ENCODE data around the gene PRM3.
"Not testable (repeated sequence)": the region's sequence is repeated elsewhere in the genome, so short reads cannot be mapped to it uniquely, and the experiment has no call there.

PRM3 gene

DNA sequence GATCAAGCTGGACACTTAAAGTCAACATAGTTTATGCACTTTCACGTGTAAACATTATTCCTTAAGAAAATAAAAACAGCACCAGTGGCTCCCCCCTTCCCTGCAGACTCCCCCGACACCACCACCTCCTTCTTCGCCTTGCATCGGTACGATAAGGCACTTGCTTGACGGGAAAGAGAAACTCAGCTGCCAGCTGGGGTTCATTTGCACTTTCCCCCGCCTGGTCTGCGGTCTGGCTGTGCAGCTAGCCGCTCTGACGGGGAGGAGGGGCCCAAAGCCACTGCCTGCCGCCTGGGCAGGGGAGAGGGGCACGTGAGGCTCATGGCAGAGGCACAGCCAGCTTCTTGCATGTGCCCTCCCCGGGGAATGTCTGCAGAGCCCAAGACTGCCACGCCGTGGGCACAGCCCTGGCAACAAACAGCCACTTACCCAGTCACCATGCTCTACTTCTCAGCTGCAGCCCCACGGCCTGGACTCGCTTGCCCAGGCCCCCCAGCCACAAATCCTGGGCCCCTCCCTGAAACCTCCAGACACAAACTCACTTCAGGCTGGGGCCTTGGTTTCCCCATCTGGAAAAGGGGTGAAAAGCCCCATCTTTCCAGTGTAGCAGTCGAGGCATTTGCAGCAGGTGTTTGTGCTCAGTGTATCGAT, 24.2 kb upstream of the PRM3 start:
- Mint-ChIP-seq H3K4me1 (ENCODE audit: low read depth) (peaks cover 39% of the 10 kb centered on the region), H3K27ac (peak overlapping the region; percentile 74), H3K36me3 (no peaks in the 10 kb centered on the region), H3K4me3 (peak overlapping the region; percentile 72), H3K27me3 (no peaks in the 10 kb centered on the region), H3K9me3 (ENCODE audit: low read depth) (no peaks in the 10 kb centered on the region)

DNA sequence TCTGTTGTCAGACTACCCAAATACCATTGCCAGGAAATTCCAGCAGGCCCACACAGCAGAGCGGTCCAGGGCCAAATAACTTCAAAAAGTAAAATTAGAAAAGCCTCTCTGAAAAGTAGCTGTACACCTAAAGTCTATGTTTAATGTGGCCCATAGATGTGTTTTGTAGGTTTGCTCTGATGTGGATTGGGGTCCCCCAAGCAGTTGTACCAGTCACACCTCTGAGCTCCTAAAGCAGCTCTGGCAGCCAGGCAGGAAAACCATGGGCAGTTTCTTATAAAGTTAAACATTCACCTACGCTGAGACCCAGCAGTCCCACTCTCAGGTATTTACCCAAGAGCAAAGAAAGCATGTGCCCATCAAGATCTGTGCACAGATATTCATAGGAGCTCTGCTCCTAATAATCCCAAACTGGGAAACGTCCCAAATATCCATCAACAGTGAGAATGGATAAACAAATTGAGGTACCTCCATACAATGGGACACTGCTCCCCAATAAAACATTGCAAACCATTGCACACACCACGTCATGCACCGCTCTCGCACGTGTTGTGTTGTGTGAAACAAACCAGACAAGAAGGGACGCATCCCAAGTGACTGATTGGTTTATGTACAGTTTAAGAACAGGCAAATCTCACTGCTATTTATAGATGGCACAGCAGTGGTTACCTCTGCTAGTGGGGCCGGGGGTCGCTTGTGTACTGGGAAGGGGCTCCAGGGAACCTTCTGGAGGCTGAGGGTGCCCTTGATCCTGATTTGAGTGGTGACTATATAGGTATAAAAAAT, 23.5 kb upstream of the PRM3 start:
- Mint-ChIP-seq H3K4me1 (ENCODE audit: low read depth) (peaks cover 39% of the 10 kb centered on the region), H3K4me3 (peak overlapping the region; percentile 72)

DNA sequence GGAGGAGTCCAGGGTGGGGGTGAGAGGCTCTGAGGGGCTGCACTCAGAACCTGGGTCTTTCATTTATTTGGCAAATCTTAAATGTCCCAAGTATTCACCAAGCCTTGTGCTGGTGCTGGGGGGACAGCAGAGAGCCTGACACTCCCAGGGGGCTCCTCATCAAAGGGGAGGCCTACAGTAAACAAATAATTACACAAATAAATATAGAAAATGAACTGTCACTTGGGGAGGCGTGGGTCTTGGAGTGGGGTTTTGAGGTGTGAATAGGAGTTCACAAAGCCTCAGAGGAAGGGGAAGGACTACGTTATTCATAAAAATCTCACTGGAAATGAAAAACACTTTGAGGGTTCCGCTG, 22.9 kb upstream of the PRM3 start:
- Mint-ChIP-seq H3K27ac (peak overlapping the region; percentile 74), H3K4me3 (no peak overlapping the region), H3K27me3 (no peaks in the 10 kb centered on the region), H3K4me1 (ENCODE audit: low read depth) (peaks cover 39% of the 10 kb centered on the region), H3K9me3 (ENCODE audit: low read depth) (no peaks in the 10 kb centered on the region), H3K36me3 (no peaks in the 10 kb centered on the region)

More for the DNA sequence above, 23.5 kb upstream of the PRM3 start:
- peak overlapping the region; percentile 74 for H3K27ac Mint-ChIP-seq
- H3K9me3 Mint-ChIP-seq (ENCODE audit: low read depth), result no peaks in the 10 kb centered on the region
- H3K27me3 Mint-ChIP-seq, result no peaks in the 10 kb centered on the region
- H3K36me3 Mint-ChIP-seq, result no peaks in the 10 kb centered on the region

DNA sequence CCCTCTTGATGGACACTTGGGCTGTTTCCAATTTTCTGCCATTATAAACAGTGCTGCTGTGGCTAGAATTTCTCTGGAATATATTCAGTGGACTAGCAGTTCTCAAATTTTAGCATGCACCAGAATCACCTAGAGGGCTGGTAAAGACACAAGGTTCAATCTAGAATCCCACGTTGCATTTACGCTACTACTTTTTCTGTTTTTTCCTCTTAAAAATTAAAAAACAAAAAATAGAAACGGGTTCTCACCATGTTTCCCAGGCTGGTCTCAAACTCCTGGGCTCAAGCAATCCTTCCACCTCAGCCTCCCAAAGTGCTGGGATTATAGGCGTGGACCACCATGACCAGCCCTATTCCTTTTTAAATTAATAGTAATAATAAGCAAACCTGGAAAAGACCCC, 22.2 kb upstream of the PRM3 start:
- Mint-ChIP-seq H3K27ac (no peak overlapping the region), H3K4me3 (no peak overlapping the region)

DNA sequence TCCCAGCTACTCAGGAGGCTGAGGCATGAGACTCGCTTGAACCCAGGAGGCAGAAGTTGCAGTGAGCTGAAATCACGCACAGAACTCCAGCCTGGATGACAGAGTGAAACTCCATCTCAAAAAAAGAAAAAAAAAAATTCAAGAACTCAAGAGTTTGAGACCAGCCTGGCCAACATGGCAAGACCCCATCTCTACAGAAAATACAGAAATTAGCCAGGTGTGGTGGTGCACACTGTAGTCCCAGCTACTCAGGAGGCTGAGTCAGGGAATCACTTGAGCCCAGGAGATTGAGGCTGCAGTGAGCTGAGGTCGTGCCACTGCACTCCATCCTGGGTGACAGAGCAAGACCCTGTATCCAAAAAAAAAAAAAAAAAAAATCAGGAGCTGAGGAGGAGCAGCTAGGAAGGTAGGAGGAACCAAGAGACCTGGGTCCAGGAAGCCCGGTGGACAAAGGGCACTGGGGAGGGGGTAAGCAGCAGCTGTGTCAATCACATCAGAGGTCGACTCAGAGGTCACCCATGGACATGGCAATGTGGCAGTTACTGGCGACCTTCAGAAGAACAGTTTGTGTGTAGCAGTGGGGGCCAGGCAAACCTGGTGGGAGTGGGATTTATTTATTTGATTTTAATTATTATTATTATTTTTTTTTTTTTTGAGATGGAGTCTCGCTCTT, 18.8 kb upstream of the PRM3 start:
- H3K9me3 Mint-ChIP-seq (ENCODE audit: low read depth), result no peaks in the 10 kb centered on the region
- H3K27me3 Mint-ChIP-seq, result no peaks in the 10 kb centered on the region
- H3K36me3 Mint-ChIP-seq, result peaks cover 2% of the 10 kb centered on the region
- H3K4me1 Mint-ChIP-seq (ENCODE audit: low read depth), result peaks cover 26% of the 10 kb centered on the region
- no peak overlapping the region for H3K27ac Mint-ChIP-seq
- H3K4me3 Mint-ChIP-seq, result no peak overlapping the region

More for the DNA sequence above, 22.2 kb upstream of the PRM3 start:
- Mint-ChIP-seq H3K36me3 (no peaks in the 10 kb centered on the region), H3K27me3 (no peaks in the 10 kb centered on the region), H3K9me3 (ENCODE audit: low read depth) (no peaks in the 10 kb centered on the region), H3K4me1 (ENCODE audit: low read depth) (peaks cover 39% of the 10 kb centered on the region)

DNA sequence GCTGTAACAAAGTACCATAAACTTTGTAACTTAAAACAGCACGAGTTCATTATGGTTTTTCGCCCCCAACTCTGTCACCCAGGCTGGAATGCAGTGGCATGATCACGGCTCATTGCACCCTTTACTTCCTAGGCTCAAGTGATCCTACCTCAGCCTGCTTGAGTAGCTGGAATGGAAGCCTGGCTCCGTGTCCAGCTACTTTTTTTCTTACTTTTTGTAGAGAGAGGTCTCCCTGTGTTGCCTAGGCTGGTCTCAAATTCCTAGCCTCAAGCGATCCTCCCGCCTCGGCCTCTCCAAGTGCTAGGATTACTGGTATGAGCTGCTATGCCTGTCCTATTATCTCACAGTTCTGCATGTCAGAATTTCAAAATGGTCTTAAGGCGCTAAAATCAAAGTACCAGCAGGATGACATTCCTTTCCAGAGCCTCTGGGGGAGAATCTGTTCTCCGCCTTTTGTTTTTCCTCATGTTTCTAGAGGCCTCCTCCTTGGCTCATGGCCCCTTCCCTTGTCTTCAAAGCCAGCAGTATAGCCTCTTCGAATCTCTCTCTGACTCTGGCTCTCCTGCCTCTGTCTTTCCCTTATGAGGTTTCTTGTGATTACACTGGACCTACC, 17.8 kb upstream of the PRM3 start:
- H3K9me3 Mint-ChIP-seq (ENCODE audit: low read depth), result no peaks in the 10 kb centered on the region

DNA sequence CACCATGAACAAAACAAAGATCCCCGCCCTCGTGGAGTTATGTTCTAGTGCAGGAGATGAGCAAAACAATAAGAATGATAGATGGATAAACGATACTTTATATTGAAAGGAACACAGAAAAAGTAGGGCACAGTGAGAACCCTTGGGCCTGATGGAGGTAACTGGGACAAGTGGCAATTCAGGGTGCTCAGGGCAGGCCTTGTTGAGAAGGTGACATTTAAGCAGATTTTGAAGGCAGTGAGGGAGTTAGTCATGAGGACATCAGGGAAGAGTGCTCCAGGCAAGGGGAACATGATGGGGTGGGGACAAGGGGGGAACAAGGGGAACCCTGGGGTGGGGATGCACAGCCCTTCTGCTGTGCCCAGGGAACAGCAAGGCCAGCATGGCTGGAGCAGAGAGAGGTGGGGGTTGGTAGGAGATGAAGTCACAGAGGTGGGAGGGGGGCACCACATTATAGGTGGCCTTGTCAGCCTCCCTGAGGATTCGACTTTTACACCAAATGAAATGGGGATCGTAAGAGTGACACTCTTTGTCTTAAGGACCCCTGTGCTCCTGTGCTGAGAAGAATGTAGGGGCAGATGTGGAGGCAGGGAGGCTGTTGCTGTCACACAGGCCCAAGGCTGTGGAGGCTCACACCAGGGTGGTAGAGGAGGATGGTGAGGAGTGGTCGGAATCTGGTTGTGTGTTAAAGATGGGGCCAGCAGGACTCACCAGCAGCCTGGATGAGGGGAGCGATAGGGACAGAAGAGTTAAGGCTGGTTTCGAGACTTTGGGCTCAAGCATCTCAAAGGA, 16.9 kb upstream of the PRM3 start:
- no peak overlapping the region for H3K27ac Mint-ChIP-seq
- H3K9me3 Mint-ChIP-seq (ENCODE audit: low read depth), result no peaks in the 10 kb centered on the region
- no peak overlapping the region for H3K4me3 Mint-ChIP-seq
- no peaks in the 10 kb centered on the region for H3K27me3 Mint-ChIP-seq
- H3K36me3 Mint-ChIP-seq, result peaks cover 2% of the 10 kb centered on the region
- peaks cover 27% of the 10 kb centered on the region for H3K4me1 Mint-ChIP-seq (ENCODE audit: low read depth)

More for the DNA sequence above, 17.8 kb upstream of the PRM3 start:
- Mint-ChIP-seq H3K4me3 (no peak overlapping the region), H3K27me3 (no peaks in the 10 kb centered on the region), H3K27ac (no peak overlapping the region), H3K36me3 (peaks cover 2% of the 10 kb centered on the region), H3K4me1 (ENCODE audit: low read depth) (peaks cover 21% of the 10 kb centered on the region)

DNA sequence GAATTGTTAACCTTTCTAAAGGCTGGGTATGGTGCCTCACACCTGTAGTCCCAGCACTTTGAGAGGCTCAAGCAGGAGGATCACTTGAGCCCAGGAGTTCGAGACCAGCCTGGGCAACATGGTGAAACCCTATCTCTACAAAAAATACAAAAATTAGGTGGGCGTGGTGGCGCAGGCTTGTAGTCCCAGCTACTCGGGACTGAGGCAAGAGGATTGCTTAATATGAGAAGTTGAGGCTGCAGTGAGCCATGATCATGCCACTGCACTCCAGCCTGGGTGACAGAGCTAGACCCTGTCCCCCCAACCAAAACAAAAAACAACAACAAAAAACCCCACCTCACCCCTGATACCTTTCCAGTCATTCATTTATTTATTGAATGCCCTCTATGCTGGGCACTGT, 16.3 kb upstream of the PRM3 start:
- not testable (repeated sequence) for H3K36me3 Mint-ChIP-seq; H3K4me3 Mint-ChIP-seq; H3K9me3 Mint-ChIP-seq (ENCODE audit: low read depth); H3K27ac Mint-ChIP-seq; H3K27me3 Mint-ChIP-seq
- peaks cover 23% of the 10 kb centered on the region for H3K4me1 Mint-ChIP-seq (ENCODE audit: low read depth)

DNA sequence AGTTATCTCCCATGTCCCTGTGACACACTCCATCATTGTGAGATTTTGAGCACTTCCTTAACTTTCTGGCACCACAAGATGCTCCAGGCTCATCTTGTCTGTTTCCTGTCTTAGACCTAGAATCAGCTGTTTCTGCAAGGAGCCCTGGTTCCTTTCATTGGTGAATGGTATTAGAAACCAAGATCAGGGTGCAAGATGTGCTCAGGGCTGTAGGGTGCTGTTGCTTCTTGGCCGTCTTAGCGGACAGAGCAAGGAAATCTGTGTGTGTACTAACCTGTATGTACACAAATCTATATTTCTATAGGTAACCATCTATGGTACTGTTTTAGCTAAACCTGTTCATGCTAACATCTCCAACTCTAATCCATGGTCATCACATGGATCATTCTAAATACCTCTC, 15.8 kb upstream of the PRM3 start:
- Mint-ChIP-seq H3K27me3 (no peaks in the 10 kb centered on the region), H3K4me1 (ENCODE audit: low read depth) (peaks cover 22% of the 10 kb centered on the region), H3K9me3 (ENCODE audit: low read depth) (no peaks in the 10 kb centered on the region), H3K4me3 (no peak overlapping the region), H3K27ac (no peak overlapping the region), H3K36me3 (peaks cover 2% of the 10 kb centered on the region)

DNA sequence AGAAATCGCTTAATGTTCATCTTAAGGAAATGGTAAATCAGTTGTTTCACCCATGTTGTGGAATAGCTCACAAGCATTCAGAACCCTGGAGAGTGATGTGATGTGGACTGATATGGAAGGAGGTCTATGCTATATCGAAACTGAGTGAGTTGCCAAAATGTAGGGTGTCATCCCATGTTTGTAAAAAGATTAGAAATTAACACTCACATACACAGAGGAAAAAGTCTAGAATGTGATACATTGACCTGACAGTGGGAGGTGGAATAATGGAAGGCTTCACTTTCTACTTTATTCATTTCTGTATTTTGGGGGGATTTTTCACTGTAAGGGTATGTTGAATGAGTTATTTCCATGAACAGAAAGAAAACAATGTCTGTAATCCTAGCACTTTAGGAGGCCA, 12.4 kb upstream of the PRM3 start:
- Mint-ChIP-seq H3K27me3 (no peaks in the 10 kb centered on the region), H3K4me3 (no peak overlapping the region), H3K27ac (no peak overlapping the region), H3K4me1 (ENCODE audit: low read depth) (peaks cover 15% of the 10 kb centered on the region), H3K36me3 (peaks cover 2% of the 10 kb centered on the region), H3K9me3 (ENCODE audit: low read depth) (no peaks in the 10 kb centered on the region)

DNA sequence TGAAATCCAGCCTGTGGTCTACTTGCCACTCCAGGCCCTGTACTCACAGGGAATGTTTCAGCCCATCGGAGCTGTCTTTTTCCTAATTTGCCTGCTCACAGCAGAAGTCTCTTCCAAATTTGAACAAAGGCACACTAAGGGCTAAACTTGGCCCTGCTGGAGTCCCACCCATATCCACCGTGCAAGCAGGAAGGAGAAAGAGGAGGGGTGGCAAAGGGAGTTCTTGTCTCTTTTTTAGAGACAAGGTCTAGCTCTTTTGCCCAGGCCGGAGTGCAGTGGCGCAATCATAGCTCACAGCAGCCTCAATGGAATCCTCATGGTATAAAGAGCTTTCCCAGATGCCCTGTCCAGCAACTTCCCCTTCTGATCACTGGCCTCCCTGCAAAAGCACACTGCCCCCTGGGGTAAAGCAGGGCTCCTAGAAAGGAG, 10.4 kb upstream of the PRM3 start:
- H3K4me3 Mint-ChIP-seq, result no peak overlapping the region
- H3K27me3 Mint-ChIP-seq, result no peaks in the 10 kb centered on the region
- peaks cover 15% of the 10 kb centered on the region for H3K4me1 Mint-ChIP-seq (ENCODE audit: low read depth)
- H3K36me3 Mint-ChIP-seq, result no peaks in the 10 kb centered on the region
- H3K27ac Mint-ChIP-seq, result no peak overlapping the region
- no peaks in the 10 kb centered on the region for H3K9me3 Mint-ChIP-seq (ENCODE audit: low read depth)

DNA sequence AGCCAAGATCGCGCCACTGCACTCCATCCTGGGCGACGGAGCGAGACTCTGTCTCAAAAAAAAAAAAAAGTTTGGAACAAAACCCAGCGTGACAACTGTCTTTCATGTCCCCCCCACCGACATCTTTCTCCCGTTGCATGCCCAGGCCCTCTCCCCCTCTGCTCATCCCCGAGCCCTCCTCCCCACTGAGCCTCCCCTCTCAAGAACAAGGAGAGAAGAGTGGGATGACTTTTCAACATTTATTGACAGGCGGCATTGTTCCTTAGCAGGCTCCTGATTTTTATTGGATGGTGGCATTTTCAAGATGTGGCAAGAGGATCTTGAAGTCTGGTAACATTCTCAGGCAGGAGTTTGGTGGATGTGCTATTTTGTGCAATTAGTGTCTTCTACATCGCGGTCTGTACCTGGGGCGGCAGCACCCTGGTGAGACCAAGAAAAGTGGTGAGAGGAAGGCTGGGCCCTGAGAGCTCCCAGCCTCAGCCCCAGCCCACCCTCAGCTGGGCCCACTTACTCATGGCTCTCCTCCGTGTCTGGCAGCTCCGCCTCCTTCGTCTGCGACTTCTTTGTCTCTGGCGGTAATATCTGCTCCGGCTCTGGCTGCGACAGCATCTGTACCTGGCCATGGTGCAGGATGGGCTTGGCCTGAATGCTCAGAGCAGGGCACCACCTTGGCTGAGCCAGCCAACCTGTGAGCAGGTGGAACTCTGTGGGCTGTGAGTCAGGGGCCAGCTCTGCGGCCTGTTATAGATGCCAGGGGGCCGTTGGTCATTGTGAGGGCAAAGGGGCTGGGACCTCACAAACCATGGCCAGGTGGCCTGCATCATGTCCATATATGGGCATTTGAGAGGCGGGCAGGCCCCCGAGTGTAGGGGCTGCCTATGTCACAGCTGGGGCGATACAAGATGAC, 7.4 kb upstream of the PRM3 start, which contains the start of gene PRM1:
Gene PRM1 (minus strand): TSS at position 715 of the 907 bp plus-strand sequence. CDS start 92 bp downstream, at position 623.
- no peaks in the 10 kb centered on the region for H3K9me3 Mint-ChIP-seq (ENCODE audit: low read depth)
- no peak within 1 kb of the TSS for H3K4me3 Mint-ChIP-seq
- no peak within 1 kb of the TSS for H3K27ac Mint-ChIP-seq
- peaks cover 3% of the 10 kb centered on the region for H3K4me1 Mint-ChIP-seq (ENCODE audit: low read depth)
- H3K27me3 Mint-ChIP-seq, result no peaks in the 10 kb centered on the region
- no peaks in the 10 kb centered on the region for H3K36me3 Mint-ChIP-seq

DNA sequence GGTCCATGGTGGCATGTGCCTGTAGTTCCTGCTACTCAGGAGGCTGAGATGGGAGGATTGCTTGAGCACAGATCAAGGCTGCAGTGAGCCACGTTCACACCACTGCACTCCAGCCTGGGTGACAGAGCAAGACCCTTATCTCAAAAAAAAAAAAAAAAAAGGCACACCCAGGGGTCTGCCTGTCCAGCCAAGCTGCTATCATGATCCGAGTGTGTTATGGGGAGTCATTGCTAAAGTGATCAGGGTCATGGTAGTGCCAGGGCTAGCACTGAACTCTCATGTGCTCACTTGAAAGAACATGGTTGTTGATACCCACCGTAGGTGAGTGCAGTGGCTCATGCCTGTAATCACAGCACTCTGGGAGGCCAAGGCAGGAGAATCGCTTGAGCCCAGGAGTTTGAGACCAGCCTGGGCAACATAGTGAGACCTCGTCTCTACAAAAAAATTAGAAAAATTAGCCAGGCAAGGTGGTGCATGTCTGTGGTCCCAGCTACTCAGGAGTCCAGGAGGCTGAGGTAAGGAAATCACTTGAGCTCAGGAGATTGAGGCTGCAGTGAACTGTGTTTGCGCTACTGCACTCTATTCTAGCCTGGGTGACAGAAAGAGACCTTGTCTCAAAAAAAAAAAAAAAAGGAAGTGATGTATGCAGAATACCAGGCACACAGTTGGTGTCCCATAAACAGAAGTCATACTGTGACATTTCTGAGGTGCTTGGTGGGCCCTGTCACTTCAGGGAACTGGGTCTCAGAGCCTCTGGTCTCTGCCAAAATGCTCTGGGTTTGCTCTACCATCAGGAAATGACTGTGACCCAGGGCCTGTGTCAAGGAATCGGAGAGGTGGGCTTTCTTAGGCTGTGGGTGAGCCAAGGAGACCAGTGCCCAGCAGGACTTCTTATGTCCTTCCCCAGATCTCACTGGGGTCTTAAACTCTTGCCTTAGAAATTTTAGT, 5.5 kb upstream of the PRM3 start:
- H3K4me3 Mint-ChIP-seq, result no peak overlapping the region
- no peaks in the 10 kb centered on the region for H3K36me3 Mint-ChIP-seq
- no peaks in the 10 kb centered on the region for H3K4me1 Mint-ChIP-seq (ENCODE audit: low read depth)
- H3K27me3 Mint-ChIP-seq, result no peaks in the 10 kb centered on the region
- H3K9me3 Mint-ChIP-seq (ENCODE audit: low read depth), result no peaks in the 10 kb centered on the region
- no peak overlapping the region for H3K27ac Mint-ChIP-seq

Data from activated naive CD8-positive, alpha-beta T cell (primary cell).